COLO829 (cell line): ENCODE measurements around the gene GRK6.

Source experiments
- DNase-seq: peaks from one replicate; pipeline ENCODE4 v3.0.0; 2012; ENCODE audit warnings: low spot score

The GRK6 gene

GRCh38 chr5:177427211-177427822 is 841 bp downstream of the GRK6 start:
- DNase-seq = no peak

DNA sequence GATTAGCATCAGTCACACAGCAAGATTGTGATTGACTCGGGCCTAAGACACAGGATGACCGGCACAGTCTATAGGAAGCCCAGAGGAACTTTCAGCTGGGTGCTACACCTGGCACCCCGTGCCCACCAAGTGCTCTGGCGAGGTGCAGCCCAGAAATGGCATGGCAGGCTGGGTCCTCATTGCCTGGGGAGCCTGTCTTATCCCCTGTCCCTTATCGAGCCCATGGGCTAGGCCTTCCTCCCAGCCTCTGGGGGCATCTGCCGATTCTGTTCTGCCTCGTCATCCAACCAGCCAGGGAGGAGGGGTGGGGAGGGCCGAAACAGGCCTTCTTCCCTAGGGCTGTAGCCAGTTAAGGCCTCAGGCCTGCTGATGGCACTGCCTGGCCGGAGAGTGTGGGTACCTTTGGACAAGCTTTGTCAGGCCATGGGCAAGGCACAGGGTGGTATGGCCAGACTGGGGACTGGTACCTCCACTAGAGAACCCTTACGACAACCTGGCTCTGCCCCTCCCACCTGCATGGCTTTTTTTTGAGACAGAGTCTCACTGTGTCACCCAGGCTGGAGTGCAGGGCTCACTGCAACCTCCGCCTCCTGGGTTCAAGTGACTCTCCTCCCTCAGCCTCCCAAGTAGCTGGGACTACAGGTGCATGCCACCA is 1.6 kb downstream of the GRK6 start:
- DNase-seq = no peak

GRCh38 chr5:177428574-177429217 is 2.2 kb downstream of the GRK6 start:
- DNase-seq = no peak

DNA sequence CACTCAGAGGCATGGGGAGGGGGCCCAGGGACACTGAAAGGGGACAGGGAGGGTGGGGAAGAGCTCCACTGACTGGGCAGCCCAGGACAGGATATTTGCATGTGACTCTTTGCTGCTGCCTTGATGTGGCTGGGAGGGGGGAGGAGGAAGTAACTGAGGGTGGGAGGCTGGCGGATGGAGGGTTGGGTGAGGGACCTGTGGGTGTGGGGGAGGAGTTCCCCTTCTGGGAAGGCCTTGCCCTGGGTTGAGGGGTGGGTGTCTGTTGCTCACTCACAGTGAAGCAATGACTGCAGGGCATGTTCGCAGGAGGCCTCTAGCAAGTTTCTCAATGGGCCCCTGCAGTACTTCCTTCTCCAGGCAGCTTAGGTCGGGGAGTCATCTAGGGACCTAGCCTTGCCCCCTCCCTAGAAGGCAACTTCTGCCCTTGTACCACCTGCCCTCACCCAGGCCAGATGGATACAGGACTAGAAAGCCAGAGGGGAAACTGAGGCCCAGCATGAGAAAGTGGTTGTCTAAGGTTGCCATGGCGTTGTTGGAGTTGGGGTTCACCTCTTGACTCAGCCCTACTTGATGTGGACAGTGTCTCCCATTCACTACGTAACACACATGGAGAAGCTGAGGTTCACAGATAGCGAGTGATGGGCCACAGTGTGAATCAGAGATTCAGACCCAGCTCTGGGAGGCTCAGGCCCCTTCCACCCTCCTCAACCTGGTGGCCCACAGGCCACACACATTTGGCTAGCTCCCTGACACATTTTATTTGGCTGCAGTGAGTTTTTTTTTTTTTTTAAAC is 3.0 kb downstream of the GRK6 start:
- no peak for DNase-seq

GRCh38 chr5:177430140-177430951 is 3.9 kb downstream of the GRK6 start:
- DNase-seq = no peak

DNA sequence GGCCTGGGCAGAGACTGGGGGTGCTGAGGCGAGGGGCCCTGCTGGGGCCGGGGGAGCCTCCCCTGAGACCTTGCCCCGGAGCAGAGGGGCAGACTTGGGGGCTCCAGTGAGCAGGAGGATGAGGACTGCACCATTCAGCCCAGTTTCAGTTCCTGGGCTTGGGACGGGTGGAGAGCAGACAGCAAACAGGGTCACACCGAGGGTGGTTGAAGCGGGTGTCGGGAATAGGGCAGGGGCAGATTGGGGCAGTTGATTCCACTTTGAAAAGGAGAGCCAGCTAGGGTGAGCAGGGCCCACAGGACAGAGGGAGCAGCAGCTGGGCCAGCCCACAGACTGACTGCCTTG is 4.5 kb downstream of the GRK6 start:
- no peak for DNase-seq

DNA sequence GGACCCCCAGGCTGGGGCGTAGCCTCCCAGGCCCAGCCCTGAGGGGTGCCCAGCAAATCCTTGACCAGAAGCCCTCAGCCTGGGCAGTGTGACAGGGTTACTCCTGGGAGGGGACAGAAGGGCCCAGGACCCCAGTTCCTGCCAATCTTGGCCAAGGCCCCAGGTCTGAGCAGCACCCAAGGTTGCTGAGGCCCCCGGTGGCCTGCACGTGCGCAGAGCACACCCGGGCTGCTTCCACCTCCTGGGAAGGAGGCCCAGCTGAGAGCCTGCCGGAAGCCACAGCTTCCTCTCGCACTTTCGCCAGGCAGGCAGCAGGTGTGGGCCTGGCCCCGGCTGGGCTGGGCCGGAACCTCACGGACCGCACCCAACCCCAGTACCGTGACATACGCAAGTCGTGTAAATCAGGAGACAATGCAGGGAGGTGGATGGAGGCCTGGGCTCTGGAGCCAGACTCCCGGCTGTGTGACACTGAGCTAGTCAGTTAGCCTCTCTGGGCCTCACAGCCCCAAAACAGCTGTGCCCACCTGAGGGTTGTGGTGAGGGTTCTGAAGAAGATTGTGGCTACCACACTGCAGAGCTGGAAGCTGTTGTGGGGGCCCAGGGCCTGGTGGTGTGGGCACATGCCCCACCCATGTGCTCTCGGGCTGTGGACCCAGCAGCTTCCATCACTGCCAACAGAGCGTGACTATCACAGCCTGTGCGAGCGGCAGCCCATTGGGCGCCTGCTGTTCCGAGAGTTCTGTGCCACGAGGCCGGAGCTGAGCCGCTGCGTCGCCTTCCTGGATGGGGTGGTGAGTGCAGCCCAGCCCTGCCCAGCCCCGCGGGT is 5.1 kb downstream of the GRK6 start:
- DNase-seq = no peak

DNA sequence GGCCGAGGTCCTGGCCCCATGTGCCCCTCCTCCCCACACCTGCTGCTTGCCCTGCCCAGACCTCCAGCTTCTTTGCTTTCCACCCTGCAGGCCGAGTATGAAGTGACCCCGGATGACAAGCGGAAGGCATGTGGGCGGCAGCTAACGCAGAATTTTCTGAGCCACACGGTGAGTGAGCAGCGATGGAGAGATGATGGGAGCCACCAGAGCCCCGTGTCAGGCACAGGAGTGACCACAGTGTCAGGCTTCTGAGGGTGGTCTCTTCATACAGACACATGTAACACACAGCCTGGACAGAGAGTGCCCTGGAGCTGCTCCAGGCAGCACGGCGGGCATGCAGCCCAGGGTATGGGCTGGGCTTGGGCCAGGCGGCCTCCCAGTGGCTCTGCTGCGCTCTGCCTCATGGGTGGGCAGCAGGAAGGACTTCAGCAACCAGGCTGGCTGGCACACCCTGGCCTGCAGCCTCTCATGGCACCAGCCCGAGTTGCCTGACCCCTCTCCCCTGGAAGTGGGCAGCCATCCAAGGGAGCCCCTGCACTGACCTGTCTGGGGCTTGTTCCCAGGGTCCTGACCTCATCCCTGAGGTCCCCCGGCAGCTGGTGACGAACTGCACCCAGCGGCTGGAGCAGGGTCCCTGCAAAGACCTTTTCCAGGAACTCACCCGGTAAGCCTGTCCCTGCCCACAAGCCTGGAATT is 5.8 kb downstream of the GRK6 start:
- DNase-seq = no peak

- no peak for DNase-seq
Measured at GRCh38 chr5:177432839-177433657, 6.6 kb downstream of the GRK6 start.

DNA sequence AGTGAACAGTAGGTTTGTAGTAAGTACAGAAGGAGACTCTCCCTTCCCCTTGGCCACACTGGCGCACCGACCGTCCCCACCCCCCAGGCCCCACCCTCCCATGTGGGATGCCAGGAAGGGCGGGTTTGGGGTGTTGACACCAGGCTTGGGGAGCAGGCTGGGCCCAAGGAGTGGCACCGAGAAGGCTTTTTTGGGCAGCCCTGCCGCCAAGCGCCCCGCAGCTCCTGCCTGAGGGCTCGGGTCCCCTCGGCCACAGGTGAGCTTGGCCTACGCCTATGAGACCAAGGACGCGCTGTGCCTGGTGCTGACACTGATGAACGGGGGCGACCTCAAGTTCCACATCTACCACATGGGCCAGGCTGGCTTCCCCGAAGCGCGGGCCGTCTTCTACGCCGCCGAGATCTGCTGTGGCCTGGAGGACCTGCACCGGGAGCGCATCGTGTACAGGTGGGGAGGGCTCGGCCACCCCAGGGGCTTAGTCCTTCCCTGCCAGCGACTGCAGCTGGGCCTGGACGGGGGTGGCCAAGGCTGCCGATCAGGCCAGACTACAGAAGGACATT is 7.3 kb downstream of the GRK6 start:
- DNase-seq = no peak

DNA sequence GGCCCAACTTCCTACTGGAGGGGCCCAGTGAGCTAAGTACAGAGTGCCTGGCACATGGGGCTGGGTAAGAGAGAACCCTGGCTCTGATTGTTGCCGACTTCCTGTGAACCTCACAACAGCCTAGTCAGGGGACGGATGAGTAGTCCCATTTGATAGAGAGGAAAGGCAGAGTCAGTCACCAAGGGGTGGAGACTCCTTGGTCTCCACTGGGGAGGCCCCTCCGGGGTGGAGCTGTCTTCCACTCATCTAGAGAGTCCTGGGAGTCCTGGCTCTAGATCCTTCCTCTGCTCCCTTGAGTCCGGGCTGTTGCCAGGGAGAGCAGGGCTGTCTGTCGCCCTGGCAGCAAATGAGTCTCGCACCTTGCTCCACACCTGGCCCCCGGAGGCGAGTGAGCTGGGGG is 8.0 kb downstream of the GRK6 start:
- no peak for DNase-seq

DNA sequence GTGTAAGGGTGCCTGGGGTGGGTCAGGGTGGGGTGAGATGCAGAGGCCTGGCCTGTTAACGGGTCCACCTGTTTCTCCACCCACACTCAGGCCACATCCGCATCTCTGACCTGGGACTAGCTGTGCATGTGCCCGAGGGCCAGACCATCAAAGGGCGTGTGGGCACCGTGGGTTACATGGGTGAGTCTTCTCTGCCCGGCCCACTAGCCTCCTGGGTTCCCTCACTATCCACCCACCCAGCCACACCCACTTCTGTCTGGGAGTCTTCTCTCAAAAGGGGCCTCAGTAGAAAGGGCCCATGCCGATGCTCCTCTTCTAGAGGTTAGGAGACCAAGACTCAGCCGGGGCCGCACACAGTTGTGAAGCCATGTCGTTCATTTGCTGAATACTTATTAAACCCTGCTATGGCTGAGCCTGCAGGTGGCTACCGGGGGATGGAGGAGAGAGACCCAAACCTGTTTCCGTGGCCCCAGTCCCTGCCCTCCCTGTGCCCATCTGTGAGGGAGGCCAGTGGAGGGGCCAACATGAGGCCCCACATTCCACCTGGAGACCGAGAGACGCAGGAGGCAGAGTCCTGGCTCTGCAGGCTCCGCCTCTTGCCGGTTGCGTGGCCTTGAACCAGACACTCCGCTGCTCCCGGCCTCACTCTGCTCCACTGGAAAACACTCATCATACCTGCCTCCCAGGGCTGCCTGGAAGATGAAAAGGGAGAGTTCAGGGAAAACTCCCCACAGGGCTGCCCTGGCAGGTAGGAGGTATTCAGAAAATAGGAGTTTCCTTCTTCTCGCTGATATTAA is 8.7 kb downstream of the GRK6 start:
- no peak for DNase-seq

- DNase-seq = no peak
Measured at GRCh38 chr5:177435847-177436536, 9.5 kb downstream of the GRK6 start.

DNA sequence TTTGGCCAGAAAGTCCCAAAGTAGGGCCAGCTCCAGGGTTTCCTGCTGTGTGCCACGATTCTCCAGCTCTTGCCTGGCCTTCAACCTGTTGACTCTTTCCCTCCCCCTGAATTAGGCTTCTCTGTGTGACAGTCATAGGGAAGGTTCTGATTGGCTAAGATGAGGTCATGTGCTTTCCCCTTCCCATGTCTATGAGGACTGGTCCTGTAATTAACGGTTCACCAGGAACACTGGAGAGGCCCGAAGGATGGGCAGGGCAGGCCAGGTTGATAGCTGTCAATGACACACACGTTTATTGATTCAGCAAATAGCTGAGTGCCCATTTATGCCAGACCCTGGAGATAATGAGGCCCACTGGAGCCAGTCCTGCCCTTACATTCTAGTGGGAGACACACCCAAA is 11.1 kb downstream of the GRK6 start:
- no peak for DNase-seq

GRCh38 chr5:177438468-177438867 is 12.0 kb downstream of the GRK6 start:
- DNase-seq = no peak

- DNase-seq = no peak
Measured at GRCh38 chr5:177439518-177440053, 13.1 kb downstream of the GRK6 start.

DNA sequence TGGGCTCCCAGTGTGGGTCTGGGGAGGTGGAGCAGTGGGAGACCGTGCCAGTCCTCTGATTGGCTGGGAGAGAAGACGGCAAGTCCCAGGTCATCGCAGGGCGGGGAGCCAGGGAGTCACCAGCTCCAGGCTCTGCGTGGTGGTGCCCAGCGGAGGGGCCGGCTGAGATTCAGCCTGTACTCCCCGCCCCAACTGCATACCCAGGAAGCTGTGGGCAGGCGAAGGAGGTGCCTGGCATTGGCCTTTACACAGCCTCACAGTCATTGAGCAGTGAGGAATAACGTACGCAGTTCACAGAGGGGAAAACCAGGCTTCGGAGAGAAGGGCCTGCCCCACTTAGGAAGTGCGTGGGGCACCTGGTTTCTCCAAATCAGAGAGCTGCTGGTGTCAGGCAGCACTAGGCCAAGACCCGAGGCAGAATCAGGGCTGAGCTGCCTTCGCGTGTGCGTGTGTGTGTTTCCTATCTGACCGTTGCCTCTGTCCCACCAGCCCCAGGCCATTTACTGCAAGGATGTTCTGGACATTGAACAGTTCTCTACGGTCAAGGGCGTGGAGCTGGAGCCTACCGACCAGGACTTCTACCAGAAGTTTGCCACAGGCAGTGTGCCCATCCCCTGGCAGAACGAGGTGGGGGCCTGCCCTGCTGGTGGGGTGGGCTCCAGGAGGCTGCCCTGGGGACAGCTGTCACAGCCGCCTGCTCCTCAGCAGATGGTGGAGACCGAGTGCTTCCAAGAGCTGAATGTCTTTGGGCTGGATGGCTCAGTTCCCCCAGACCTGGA is 13.9 kb downstream of the GRK6 start:
- no peak for DNase-seq
